HG03460 (cell line): ENCODE data around the gene AP1M2.

Experiments used
- ATAC-seq: cut with Tn5 transposase; IDR thresholded peaks from one replicate; pipeline ENCODE4 v1.9.1; 2021; ENCODE audit not compliant: unreplicated experiment

The AP1M2 gene

GRCh38 chr19:10587022-10587838 lies at the start of gene AP1M2:
Gene AP1M2 (minus strand): TSS chr19:10587312. CDS start chr19:10587231, 81 bp downstream.
- ATAC-seq, result no peak

- ATAC-seq, result no peak
These were observed 49.3 kb upstream of the AP1M2 start for GRCh38 chr19:10636304-10636972.

GRCh38 chr19:10634963-10635362 lies 47.9 kb upstream of the AP1M2 start:
- ATAC-seq, result no peak

- no peak for ATAC-seq
These were observed 47.3 kb upstream of the AP1M2 start for GRCh38 chr19:10634430-10634829.

- no peak for ATAC-seq
These were observed 44.8 kb upstream of the AP1M2 start for GRCh38 chr19:10631874-10632273.

- no peak for ATAC-seq
These were observed 38.6 kb upstream of the AP1M2 start for GRCh38 chr19:10625762-10626138.

- ATAC-seq, result no peak
These were observed 38.1 kb upstream of the AP1M2 start, which contains the start of gene SLC44A2 for GRCh38 chr19:10625003-10625761. Gene SLC44A2 (plus strand): TSS chr19:10625553. CDS start chr19:10625634, 81 bp downstream.

GRCh38 chr19:10624585-10624984 lies 37.5 kb upstream of the AP1M2 start:
- no peak for ATAC-seq

- no peak for ATAC-seq
These were observed 34.9 kb upstream of the AP1M2 start for GRCh38 chr19:10621966-10622365.

GRCh38 chr19:10620786-10621185 lies 33.7 kb upstream of the AP1M2 start:
- ATAC-seq, result no peak

- no peak for ATAC-seq
These were observed 31.7 kb upstream of the AP1M2 start for GRCh38 chr19:10618846-10619245.

- ATAC-seq, result no peak
These were observed 30.5 kb upstream of the AP1M2 start for GRCh38 chr19:10617409-10618121.

- no peak for ATAC-seq
These were observed 28.4 kb upstream of the AP1M2 start for GRCh38 chr19:10615429-10616023.

- no peak for ATAC-seq
These were observed 25.5 kb upstream of the AP1M2 start for GRCh38 chr19:10612499-10613119.

GRCh38 chr19:10611907-10612306 lies 24.8 kb upstream of the AP1M2 start:
- no peak for ATAC-seq

- ATAC-seq, result no peak
These were observed 17.4 kb upstream of the AP1M2 start for GRCh38 chr19:10604460-10604980.

GRCh38 chr19:10603873-10604459 lies 16.9 kb upstream of the AP1M2 start:
- no peak for ATAC-seq

- no peak for ATAC-seq
These were observed 16.2 kb upstream of the AP1M2 start for GRCh38 chr19:10603084-10603872.
